VCaP (cell line): ENCODE results near the gene SPATA1.
"Not testable (repeated sequence)": the region's sequence is repeated elsewhere in the genome, so short reads cannot be mapped to it uniquely, and the experiment has no call there.

Experiments
- H3K27ac ChIP-seq: fragments of 450-650 bp; 2 replicates; pipeline ENCODE4 v1.5.1; 2017
- CTCF ChIP-seq: fragments of 450-650 bp; conservative IDR thresholded peaks from 2 replicates; pipeline ENCODE4 v1.5.1; 2017; ENCODE audit warnings: mild to moderate bottlenecking, moderate library complexity

SPATA1 gene

GRCh38 chr1:84574936-84575335 lies 68.8 kb downstream of the SPATA1 start:
- peak overlapping the region; percentile 87; the same call in 1 of the 2 replicates for H3K27ac ChIP-seq
- no peak for TF ChIP-seq CTCF

GRCh38 chr1:84581648-84582047 lies 75.5 kb downstream of the SPATA1 start:
- no peak overlapping the region for H3K27ac ChIP-seq
- TF ChIP-seq CTCF, result no peak

- H3K27ac ChIP-seq, result no peak overlapping the region
Observed at GRCh38 chr1:84582802-84583587, 76.8 kb downstream of the SPATA1 start.

GRCh38 chr1:84583648-84584047 lies 77.5 kb downstream of the SPATA1 start:
- no peak for TF ChIP-seq CTCF
- no peak overlapping the region for H3K27ac ChIP-seq

More at GRCh38 chr1:84582802-84583587, 76.8 kb downstream of the SPATA1 start:
- no peak for TF ChIP-seq CTCF

- TF ChIP-seq CTCF, result no peak
- no peak overlapping the region for H3K27ac ChIP-seq
Observed at GRCh38 chr1:84584126-84584525, 77.9 kb downstream of the SPATA1 start.

- H3K27ac ChIP-seq, result no peak overlapping the region
- no peak for TF ChIP-seq CTCF
Observed at GRCh38 chr1:84585803-84586202, 79.6 kb downstream of the SPATA1 start.

GRCh38 chr1:84587099-84587498 lies 80.9 kb downstream of the SPATA1 start:
- no peak for TF ChIP-seq CTCF
- H3K27ac ChIP-seq, result no peak overlapping the region

- not testable (repeated sequence) for H3K27ac ChIP-seq
Observed at GRCh38 chr1:84594959-84595358, 88.8 kb downstream of the SPATA1 start.
